Stimulated activated CD4-positive, alpha-beta T cell treated with anti-CD3 and anti-CD28 coated beads, Interleukin-12 subunit alpha, Interleukin-12 subunit beta, amount 100 ng/mL, for 24 hours (primary cell): ENCODE results near the gene POU2F1.

Experiments used
- DNase-seq, 2 experiments: peaks; one replicate each; pipeline ENCODE4 v3.0.0-alpha.2; 2020; ENCODE audit warnings: low read depth in 2 of 2

The POU2F1 gene

GRCh38 chr1:167423684-167424619 is 203.3 kb downstream of the POU2F1 start:
- no peak for DNase-seq

GRCh38 chr1:167425482-167425881 is 204.8 kb downstream of the POU2F1 start:
- no peak for DNase-seq

GRCh38 chr1:167426716-167427115 is 206.0 kb downstream of the POU2F1 start:
- no peak for DNase-seq

GRCh38 chr1:167427848-167428247 is 207.2 kb downstream of the POU2F1 start:
- DNase-seq: no peak

- no peak for DNase-seq
These were observed 207.7 kb downstream of the POU2F1 start for GRCh38 chr1:167428395-167428794.

- no peak for DNase-seq
These were observed 208.9 kb downstream of the POU2F1 start for GRCh38 chr1:167429612-167430011.

GRCh38 chr1:167430134-167430848 is 209.6 kb downstream of the POU2F1 start:
- DNase-seq: no peak

- no peak for DNase-seq
These were observed 210.2 kb downstream of the POU2F1 start for GRCh38 chr1:167430849-167431242.

GRCh38 chr1:167431261-167431908 is 210.7 kb downstream of the POU2F1 start:
- no peak for DNase-seq

GRCh38 chr1:167431909-167432650 is 211.4 kb downstream of the POU2F1 start:
- no peak for DNase-seq

- DNase-seq: no peak
These were observed 212.1 kb downstream of the POU2F1 start for GRCh38 chr1:167432780-167433179.

- no peak for DNase-seq
These were observed 213.2 kb downstream of the POU2F1 start for GRCh38 chr1:167433884-167434283.

- no peak for DNase-seq
These were observed 213.6 kb downstream of the POU2F1 start for GRCh38 chr1:167434306-167434705.

- no peak for DNase-seq
These were observed 214.8 kb downstream of the POU2F1 start for GRCh38 chr1:167435484-167435883.

GRCh38 chr1:167438171-167439138 is 217.8 kb downstream of the POU2F1 start:
- DNase-seq: no peak

GRCh38 chr1:167439301-167439988 is 218.8 kb downstream of the POU2F1 start:
- no peak for DNase-seq

GRCh38 chr1:167440345-167440744 is 219.7 kb downstream of the POU2F1 start:
- DNase-seq: no peak

GRCh38 chr1:167440776-167441175 is 220.1 kb downstream of the POU2F1 start:
- no peak for DNase-seq

- no peak for DNase-seq
These were observed 220.5 kb downstream of the POU2F1 start for GRCh38 chr1:167441222-167441621.
